ENCODE data around the gene ETS1.
A peak's percentile ranks its signal among the peaks of the same experiment; 100 is the strongest.

ETS1 gene

DNA sequence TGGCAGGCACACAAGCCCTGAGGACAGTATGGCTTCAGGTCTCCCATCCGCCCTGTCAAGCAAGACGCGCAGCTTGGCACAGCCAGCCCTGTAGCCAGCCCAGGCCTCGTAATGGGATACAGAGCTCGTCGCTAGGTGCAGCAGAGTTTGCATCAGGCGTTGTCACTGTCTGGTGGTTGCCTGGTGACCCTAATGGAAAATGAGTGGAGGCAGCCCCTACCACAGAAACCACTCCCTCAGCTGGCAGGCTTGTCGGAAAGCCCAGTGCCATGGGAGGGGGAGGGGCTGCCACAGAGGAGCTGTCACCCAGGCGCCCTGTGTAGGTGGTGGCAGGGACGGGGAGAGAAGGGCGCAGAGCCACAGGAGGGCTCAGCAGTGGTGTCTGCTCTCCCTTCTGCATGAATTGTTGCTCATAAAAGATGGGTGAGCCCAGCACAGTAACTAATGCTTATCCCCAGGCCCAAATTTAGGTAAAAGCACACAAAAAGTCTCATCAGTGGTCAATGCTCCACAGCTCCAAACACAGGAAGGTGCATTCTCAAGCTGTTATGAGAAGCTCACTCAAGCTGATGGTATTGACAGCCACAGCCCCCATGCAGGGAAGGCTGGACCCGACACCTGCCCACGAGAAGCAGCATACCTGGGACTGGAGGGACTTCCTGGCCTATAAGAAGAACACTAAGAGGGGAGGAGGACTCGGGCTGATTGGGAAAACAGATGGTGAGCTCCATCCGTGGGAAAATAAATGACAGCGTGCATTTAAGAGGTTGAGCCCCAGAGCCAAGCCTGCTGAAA lies 164.6 kb downstream of the ETS1 start:
- H3K27ac ChIP-seq (ENCODE audit: low read length), result no peak overlapping the region
- ATAC-seq (ENCODE audit: insufficient read depth, low read depth) (peak; percentile 97), DNase-seq (peak; percentile 93)
- TF ChIP-seq EZH2 (IDR thresholded peaks at IDR 0.05; ENCODE audit: borderline replicate concordance, low read depth, low read length, severe bottlenecking), result no peak
- TF ChIP-seq, protein P1, sequence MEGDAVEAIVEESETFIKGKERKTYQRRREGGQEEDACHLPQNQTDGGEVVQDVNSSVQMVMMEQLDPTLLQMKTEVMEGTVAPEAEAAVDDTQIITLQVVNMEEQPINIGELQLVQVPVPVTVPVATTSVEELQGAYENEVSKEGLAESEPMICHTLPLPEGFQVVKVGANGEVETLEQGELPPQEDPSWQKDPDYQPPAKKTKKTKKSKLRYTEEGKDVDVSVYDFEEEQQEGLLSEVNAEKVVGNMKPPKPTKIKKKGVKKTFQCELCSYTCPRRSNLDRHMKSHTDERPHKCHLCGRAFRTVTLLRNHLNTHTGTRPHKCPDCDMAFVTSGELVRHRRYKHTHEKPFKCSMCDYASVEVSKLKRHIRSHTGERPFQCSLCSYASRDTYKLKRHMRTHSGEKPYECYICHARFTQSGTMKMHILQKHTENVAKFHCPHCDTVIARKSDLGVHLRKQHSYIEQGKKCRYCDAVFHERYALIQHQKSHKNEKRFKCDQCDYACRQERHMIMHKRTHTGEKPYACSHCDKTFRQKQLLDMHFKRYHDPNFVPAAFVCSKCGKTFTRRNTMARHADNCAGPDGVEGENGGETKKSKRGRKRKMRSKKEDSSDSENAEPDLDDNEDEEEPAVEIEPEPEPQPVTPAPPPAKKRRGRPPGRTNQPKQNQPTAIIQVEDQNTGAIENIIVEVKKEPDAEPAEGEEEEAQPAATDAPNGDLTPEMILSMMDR (IDR thresholded peaks at IDR 0.05; ENCODE audit: borderline replicate concordance, extremely low read depth, low read length, poor library complexity, severe bottlenecking), result no peak
- H3K4me2 ChIP-seq (ENCODE audit: insufficient read depth, low read length), result peak overlapping the region; percentile 27; the same call in 1 of the 2 replicates
- H3K27me3 ChIP-seq (ENCODE audit: insufficient read depth, low read length, poor library complexity), result no peaks in the 10 kb centered on the region
- no peaks in the 10 kb centered on the region for H4K20me1 ChIP-seq (ENCODE audit: insufficient read depth, low read length)
- no peak overlapping the region for H2AFZ ChIP-seq (ENCODE audit: low read depth, low read length)
- H3K79me2 ChIP-seq (ENCODE audit: insufficient read depth, low read length), result no peaks in the 10 kb centered on the region
- H3K4me3 ChIP-seq (ENCODE audit: low read depth in 1 of 2, low read length in 2 of 2), result no peak overlapping the region
- no peak overlapping the region for H3K9ac ChIP-seq (ENCODE audit: low read depth, low read length)
- H3K36me3 ChIP-seq (ENCODE audit: insufficient read depth, low read length), result no peaks in the 10 kb centered on the region
- H3K4me1 ChIP-seq (ENCODE audit: insufficient read depth, low read length), result peaks cover 13% of the 10 kb centered on the region
- H3K9me3 ChIP-seq (ENCODE audit: insufficient read depth, low read length, severe bottlenecking), result no peaks in the 10 kb centered on the region

DNA sequence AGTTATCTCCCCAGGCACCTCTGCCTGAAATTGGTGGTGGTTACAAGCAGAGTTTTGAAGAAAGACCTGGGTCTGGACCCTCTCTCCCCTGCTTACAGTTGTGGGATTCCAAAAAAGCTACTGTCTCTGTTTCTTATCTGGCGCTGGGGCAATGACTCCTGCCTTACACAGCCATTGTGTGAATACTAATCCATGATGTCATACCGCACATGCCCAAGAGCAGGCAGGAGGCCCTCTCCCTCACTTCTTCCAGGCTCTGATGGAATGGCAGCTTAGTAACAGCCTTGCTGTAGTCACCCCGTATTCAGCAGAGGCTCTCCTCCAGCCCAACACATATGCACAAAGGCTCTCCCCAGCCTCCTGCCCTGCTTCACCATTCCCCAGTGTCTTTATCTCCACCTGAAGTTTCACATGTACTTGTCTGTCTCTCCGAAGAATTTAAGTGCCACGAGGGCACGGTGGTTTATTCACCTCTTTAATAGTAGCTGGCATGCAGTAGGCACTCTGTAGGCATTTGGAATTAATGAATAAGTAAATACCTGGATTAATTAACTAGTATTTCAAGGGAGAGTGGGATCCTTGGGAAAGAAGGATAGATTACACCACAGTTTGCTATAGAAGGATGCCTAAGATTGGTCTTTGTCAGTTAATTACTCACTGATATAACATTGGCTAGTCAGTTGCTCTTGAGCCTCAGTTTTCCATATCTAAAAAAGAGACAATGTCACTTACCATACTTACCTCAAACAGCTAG lies 165.6 kb downstream of the ETS1 start:
- no peaks in the 10 kb centered on the region for H3K27me3 ChIP-seq (ENCODE audit: insufficient read depth, low read length, poor library complexity)
- no peaks in the 10 kb centered on the region for H3K79me2 ChIP-seq (ENCODE audit: insufficient read depth, low read length)
- no peaks in the 10 kb centered on the region for H3K36me3 ChIP-seq (ENCODE audit: insufficient read depth, low read length)
- ATAC-seq (ENCODE audit: insufficient read depth, low read depth), result no peak
- H3K4me3 ChIP-seq (ENCODE audit: low read depth in 1 of 2, low read length in 2 of 2), result no peak overlapping the region
- H3K4me1 ChIP-seq (ENCODE audit: insufficient read depth, low read length), result peaks cover 13% of the 10 kb centered on the region
- H3K27ac ChIP-seq (ENCODE audit: low read length), result no peak overlapping the region
- H3K9me3 ChIP-seq (ENCODE audit: insufficient read depth, low read length, severe bottlenecking), result no peaks in the 10 kb centered on the region
- TF ChIP-seq, protein P1 (IDR thresholded peaks at IDR 0.05; ENCODE audit: borderline replicate concordance, extremely low read depth, low read length, poor library complexity, severe bottlenecking), result no peak
- no peak for TF ChIP-seq EZH2 (IDR thresholded peaks at IDR 0.05; ENCODE audit: borderline replicate concordance, low read depth, low read length, severe bottlenecking)
- H2AFZ ChIP-seq (ENCODE audit: low read depth, low read length), result no peak overlapping the region
- no peak overlapping the region for H3K4me2 ChIP-seq (ENCODE audit: insufficient read depth, low read length)
- no peaks in the 10 kb centered on the region for H4K20me1 ChIP-seq (ENCODE audit: insufficient read depth, low read length)
- no peak for DNase-seq
- H3K9ac ChIP-seq (ENCODE audit: low read depth, low read length), result no peak overlapping the region

DNA sequence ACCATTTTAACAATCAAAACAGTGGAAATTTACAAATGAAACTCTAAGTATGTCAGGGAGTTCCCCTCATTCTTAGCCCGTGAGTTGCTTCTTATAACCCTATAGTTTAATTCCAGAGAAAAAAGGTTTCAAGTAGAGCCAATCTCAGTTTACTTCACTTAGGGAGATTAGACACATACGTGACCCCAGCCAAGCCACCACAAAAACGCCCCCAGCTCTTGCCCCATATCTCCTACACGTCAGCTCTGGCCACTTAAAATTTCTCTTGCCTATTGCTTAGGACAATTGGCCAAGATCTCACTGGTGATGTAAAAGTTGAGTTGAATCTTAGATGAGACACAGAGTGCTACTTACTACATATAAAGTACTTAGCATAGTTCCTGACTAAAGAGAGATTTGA lies 166.4 kb downstream of the ETS1 start:
- Histone ChIP-seq H3K4me2 (ENCODE audit: insufficient read depth, low read length) (no peak overlapping the region), H3K4me1 (ENCODE audit: insufficient read depth, low read length) (peaks cover 13% of the 10 kb centered on the region), H4K20me1 (ENCODE audit: insufficient read depth, low read length) (no peaks in the 10 kb centered on the region), H2AFZ (ENCODE audit: low read depth, low read length) (no peak overlapping the region), H3K27ac (ENCODE audit: low read length) (no peak overlapping the region), H3K27me3 (ENCODE audit: insufficient read depth, low read length, poor library complexity) (no peaks in the 10 kb centered on the region), H3K36me3 (ENCODE audit: insufficient read depth, low read length) (no peaks in the 10 kb centered on the region), H3K9me3 (ENCODE audit: insufficient read depth, low read length, severe bottlenecking) (no peaks in the 10 kb centered on the region), H3K9ac (ENCODE audit: low read depth, low read length) (no peak overlapping the region), H3K4me3 (ENCODE audit: low read depth in 1 of 2, low read length in 2 of 2) (no peak overlapping the region), H3K79me2 (ENCODE audit: insufficient read depth, low read length) (no peaks in the 10 kb centered on the region)
- TF ChIP-seq, protein P1 (IDR thresholded peaks at IDR 0.05; ENCODE audit: borderline replicate concordance, extremely low read depth, low read length, poor library complexity, severe bottlenecking), result no peak
- no peak for TF ChIP-seq EZH2 (IDR thresholded peaks at IDR 0.05; ENCODE audit: borderline replicate concordance, low read depth, low read length, severe bottlenecking)
- no peak for DNase-seq
- ATAC-seq (ENCODE audit: insufficient read depth, low read depth), result no peak

Measured in DND-41 (cell line).